ENCODE data around the gene ZNF474. TPM values are rescaled to one million over a fixed set of nuclear protein-coding genes. Genes with fewer than 3 reads are reported as not detected.

Gene ZNF474
- 0.18 TPM for total RNA-seq

GRCh38 chr5:122129306-122129705 is at the start of gene ZNF474:
Gene ZNF474 (plus strand): TSS chr5:122129546. CDS start chr5:122151991, 22,445 bp downstream.

Other genes with a start within 250 kb of the ZNF474 start
- 13.4 TPM for gene SRFBP1, start 167.6 kb upstream of the ZNF474 start, total RNA-seq
- gene LOX, start 51.3 kb upstream of the ZNF474 start, total RNA-seq: 17.2 TPM
- 34.0 TPM for gene SNCAIP, start 182.7 kb downstream of the ZNF474 start, total RNA-seq